Measurements from ENCODE around the gene SMC4.
"Not testable (repeated sequence)": the region's sequence is repeated elsewhere in the genome, so short reads cannot be mapped to it uniquely, and the experiment has no call there.

SMC4 gene
- 74.6 to 166 (median 127) reads per million in 4 donors for total RNA-seq

- DNase-seq, result peak; percentile 92 to 97 (median 93)
These were observed at the start of gene SMC4, which contains the start of gene IFT80 for GRCh38 chr3:160399125-160400029. Gene SMC4, plus strand, starts transcription at chr3:160399650. Its CDS starts 1,177 bp downstream, at chr3:160400827. Gene IFT80, minus strand, starts transcription at chr3:160399225. Its CDS starts 14,625 bp downstream, at chr3:160384600.

DNA sequence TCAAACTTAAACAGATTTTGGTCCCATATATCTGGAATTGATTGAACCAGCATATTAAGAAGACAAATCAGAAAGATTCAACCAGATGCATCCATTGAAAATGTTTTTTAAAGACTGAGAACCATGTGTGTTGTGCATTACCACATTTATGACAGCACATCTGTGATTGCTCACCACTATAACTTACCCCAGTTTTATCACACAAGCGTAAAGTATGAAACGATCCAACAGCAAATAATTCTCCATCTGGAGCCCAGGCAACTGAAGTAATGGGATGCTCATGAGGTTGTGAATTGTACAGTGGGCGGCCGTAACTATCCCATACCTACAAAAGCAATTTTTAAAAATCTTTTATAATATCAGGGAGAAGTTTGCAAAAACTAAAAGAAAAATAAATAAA lies 43.6 kb upstream of the SMC4 start:
- DNase-seq, result no peak

DNA sequence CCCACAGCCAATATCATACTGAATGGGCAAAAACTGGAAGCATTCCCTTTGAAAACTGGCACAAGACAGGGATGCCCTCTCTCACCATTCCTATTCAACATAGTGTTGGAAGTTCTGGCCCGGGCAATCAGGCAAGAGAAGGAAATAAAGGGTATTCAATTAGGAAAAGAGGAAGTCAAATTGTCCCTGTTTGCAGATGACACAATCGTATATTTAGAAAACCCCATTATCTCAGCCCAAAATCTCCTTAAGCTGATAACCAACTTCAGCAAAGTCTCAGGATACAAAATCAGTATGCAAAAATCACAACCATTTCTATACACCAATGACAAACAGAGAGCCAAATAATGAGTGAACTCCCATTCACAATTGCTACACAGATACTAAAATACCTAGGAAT lies 36.6 kb upstream of the SMC4 start:
- not testable (repeated sequence) for DNase-seq

- DNase-seq, result no peak
These were observed 33.5 kb upstream of the SMC4 start for GRCh38 chr3:160365869-160366522.

DNA sequence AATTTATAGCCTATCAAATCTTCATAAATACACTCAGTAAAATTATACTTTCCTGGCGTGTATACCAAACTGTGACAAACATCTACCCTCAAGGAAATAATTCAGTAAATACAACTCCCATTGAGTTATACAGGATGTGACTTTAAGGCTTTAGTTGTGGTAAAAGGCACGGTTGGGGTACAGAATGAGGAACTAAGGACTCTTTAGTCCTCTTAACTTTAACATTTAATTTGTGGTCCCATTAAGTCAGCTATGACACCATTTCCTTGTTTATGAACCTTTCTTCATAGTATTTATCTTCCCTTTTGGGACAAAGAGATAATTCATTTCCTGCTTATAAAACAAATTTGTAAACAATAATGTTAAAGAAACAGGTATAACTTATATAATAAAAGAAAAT lies 30.6 kb upstream of the SMC4 start:
- no peak for DNase-seq

DNA sequence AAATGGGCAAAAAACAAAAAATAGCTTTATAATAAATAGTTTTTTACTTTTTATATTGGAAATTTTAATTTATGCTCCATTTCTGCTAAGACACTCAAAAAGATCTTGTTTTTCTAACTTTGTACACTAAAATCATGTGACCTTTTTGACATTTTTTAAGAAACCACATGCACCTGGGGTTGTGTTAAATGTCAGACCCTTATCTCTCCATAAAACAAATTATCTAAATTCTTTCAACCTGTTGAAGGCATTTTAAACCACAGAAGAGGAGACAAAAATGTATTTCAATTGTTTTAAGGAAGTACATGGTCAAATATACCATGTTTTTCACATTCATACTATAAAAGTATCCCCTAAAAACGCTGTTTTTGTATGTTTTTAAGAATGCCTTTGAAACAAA lies 29.7 kb upstream of the SMC4 start:
- DNase-seq, result no peak

DNA sequence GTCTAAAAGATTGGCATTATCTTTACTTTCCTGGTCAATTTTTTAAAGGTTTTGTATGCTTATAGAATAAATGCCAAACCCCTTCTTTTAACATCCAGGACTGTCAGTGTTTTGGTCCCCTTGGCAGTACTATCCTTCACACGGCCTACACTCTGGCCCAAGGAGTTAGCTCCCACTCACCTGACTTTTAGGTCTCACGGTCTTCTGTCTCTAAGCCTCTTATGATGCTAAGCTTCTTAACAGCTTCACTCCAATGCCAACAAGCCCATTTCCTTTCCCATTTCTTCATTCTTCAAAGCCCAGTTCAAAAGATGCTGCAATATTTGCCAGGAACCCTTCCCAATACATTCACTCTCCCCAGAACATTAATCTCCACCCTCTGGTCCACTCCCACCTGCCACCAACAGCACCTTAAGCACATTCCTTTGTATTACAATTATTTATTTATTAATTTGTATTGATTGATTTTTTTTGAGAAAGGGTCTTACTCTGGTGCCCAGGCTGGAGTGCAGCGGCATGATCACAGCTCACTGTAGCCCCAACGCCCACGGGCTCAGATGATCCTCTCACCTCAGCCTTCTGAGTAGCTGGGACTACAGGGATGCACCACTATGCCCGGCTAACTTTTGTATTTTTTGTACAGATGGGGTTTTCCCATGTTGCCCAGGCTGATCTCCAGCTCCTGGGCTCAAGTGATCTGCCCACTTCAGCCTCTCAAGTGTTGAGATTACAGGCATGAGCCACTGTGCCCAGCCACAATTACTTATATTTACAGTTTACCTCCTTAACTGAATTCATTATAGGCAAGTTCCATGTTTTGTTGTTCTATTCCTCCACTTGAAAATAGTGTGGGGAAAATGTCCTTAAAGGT lies 28.2 kb upstream of the SMC4 start:
- no peak for DNase-seq

- DNase-seq, result no peak
These were observed 26.7 kb upstream of the SMC4 start for GRCh38 chr3:160372780-160373179.

GRCh38 chr3:160373655-160374054 lies 25.8 kb upstream of the SMC4 start:
- DNase-seq, result no peak

- DNase-seq, result no peak
These were observed 25.0 kb upstream of the SMC4 start for GRCh38 chr3:160374472-160374871.

GRCh38 chr3:160374925-160375324 lies 24.5 kb upstream of the SMC4 start:
- no peak for DNase-seq

GRCh38 chr3:160376681-160377080 lies 22.8 kb upstream of the SMC4 start:
- DNase-seq, result no peak

- no peak for DNase-seq
These were observed 20.9 kb upstream of the SMC4 start for GRCh38 chr3:160378331-160379109.

GRCh38 chr3:160379628-160380214 lies 19.7 kb upstream of the SMC4 start:
- no peak for DNase-seq

GRCh38 chr3:160381470-160381869 lies 18.0 kb upstream of the SMC4 start:
- DNase-seq, result no peak

DNA sequence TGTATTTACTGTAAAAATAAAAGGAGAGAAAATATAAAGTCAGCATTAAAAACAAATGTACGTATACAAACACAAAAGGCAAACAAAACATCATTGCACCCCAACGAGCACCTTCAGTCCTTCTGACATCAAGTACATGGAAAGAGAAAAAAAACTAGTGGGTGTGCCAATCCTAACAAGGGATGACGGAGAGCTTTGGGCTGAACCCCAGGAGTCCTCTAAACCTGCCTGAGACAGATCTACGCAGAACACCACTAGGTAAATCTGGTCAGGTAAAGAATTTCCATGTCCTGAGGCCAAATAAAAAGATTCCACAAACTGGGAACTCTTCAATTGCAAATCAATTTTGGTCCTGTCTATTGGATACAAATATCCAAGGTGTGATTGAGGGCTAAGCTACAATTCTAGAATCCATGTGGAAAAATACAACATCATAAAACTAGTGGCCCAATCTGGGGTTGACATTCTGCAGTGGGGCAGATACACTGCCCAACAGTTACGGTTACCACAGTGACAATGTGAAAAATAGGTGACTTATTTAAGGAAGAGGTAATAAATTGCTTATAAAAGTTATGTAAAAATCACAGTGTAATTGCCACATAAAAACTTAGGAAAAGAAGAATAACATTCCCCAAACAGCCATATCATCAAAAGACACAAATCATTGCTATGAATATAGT lies 14.7 kb upstream of the SMC4 start:
- DNase-seq, result no peak

DNA sequence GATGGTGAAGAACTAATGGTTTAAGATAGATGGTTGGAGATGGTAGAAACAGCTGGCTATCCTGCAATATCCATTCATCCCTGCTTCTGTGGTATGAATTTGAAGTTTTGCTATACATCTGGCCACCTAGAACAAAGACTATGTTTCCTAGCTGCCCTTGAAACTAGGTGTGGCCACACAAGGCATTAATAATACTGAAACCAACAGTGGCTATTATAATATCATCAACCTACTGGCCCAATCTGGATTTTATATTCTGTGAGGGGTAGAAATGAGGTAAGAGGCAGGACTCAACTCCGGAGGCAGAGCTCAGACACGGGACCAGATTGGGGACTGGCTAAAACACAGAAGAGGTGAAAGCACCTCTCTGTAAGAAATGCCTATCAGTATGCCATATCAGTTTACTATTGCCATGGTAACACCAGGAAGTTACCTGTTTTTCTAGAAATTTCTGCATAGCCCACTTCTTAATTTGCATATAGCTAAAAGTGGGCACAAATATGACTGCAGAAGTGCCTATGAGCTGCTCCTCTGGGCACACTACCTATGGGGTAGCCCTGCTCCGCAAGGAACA lies 8.8 kb upstream of the SMC4 start:
- DNase-seq, result no peak

GRCh38 chr3:160392798-160393197 lies 6.7 kb upstream of the SMC4 start:
- DNase-seq, result no peak

DNA sequence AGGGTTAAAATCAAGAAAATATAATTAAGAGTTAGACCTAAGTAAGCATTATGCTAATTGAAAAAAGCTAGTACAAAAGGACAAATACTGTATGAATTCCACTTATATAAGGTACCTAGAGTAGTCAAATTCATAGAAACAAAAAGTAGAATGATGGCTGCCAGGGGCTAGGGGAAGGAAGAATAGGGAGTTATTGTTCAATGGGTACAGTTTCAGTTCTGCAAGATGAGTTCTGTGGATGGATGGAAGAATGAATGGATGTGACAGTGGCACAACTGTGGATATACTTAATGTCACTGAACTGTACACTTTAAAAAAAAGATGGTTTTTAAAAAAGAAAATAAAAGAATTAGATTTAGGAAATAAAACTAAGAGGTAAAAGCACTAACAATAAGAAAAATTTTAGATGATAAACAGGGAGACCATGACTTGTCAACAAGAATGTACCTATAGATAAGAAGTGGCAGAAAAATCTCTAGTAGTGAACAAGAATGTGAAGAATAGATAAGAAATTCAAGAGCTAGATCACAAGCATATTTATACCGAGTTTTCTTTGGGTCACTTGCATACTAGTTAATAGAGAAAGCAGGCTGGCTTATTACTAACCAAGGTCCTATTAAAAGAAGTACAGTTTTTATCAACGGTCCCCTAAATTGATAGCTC lies 6.0 kb upstream of the SMC4 start:
- no peak for DNase-seq

DNA sequence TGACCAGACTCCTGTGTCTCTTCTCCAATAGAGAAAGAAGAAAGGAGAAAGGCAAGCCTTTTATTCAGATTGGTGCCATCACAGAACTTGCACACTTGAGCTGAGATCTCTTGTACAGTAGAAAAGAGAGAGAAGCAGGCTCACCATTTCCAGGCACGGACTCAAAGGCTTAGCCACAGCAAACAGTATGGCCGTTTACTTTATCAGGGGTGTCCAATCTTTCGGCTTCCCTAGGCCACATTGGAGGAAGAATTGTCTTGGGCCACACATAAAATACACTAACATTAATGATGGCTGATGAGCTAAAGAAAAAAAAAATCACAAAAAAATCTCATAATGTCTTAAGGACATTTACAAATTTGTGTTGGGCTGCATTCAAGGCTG lies 5.4 kb upstream of the SMC4 start:
- DNase-seq, result no peak

All from T-helper 1 cell (primary cell).